ENCODE measurements around the gene KCNK10. TPM values are rescaled to one million over a fixed set of nuclear protein-coding genes. Genes with fewer than 3 reads are reported as not detected.
"Not testable (repeated sequence)": the region's sequence is repeated elsewhere in the genome, so short reads cannot be mapped to it uniquely, and the experiment has no call there.

KCNK10 gene
- total RNA-seq, 2 experiments from 2014 or later, result 0.68 to 0.73 TPM

DNA sequence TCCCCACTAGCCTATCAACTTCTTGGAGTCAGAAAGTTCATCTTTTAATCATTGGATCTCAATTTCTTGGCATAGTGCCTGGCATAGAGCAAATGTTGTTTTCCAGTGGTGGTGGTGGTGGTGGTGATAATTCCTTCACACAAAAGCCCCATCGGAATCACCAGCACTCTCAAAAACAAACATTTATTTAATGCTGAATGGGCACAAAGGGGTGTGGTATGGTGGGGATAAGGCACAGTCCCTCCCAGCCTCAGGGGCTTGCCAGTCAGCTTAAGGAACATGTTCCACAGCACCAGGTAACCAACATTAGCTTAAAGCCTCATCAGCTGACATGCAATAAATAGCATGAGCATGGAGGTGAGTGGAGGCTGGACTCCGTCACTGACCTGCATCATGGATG is 56.6 kb downstream of the KCNK10 start:
- Histone ChIP-seq H3K9me2 (ENCODE audit: insufficient read depth, low read length) (no peaks in the 10 kb centered on the region), H4K20me1 (ENCODE audit: insufficient read depth, low read length) (no peaks in the 10 kb centered on the region), H2AFZ (ENCODE audit: low read length) (no peak overlapping the region), H3K79me2 (ENCODE audit: insufficient read depth, low read depth, low read length) (no peaks in the 10 kb centered on the region), H3K4me1 (ENCODE audit: insufficient read depth, low read length, poor library complexity, severe bottlenecking) (no peaks in the 10 kb centered on the region), H3K4me3 (ENCODE audit: low read depth, low read length, poor library complexity, severe bottlenecking) (no peak overlapping the region), H3K9me3 (ENCODE audit: low read length) (no peaks in the 10 kb centered on the region), H3K4me2 (ENCODE audit: low read length) (no peak overlapping the region), H3K36me3 (ENCODE audit: insufficient read depth, low read length) (no peaks in the 10 kb centered on the region), H3K27ac (ENCODE audit: low read depth, low read length, poor library complexity, severe bottlenecking) (no peak overlapping the region)
- no peak for DNase-seq (ENCODE audit: low spot score)
- ChIA-PET POLR2A (no interaction called here), CTCF (ENCODE audit: unreplicated experiment) (no interaction called here)
- intact Hi-C loops (cut with micrococcal nuclease; ENCODE audit: unreplicated experiment), result no loop called here
- TF ChIP-seq EZH2phosphoT487 (IDR thresholded peaks at IDR 0.05; ENCODE audit: borderline replicate concordance, low read depth, low read length) (no peak), CTCF (conservative IDR thresholded peaks at IDR 0.05; ENCODE audit: low read length) (no peak)
- BruUV-seq (replicated peaks), result no TSS peak

DNA sequence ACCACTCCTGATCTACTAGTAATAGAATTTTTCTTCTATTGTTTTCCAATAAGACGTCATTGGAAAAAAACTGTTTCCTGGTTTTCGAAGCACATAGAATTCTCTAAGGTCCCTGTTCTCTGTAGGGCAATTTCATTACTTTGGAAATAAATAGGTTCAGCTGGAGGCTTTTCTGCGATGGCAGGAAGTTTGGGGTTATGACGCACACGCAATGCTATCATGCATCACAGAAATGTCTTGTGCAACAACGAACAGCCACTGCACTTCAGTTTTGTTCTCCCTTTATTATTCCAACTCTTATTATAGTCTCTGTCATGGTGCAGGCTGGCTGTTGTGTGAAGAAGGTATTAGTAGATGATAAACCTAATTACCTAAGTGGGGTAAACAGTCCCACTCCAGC is 59.0 kb downstream of the KCNK10 start:
- ChIA-PET POLR2A (interaction anchor here (0.7 kb wide), 1 partner anchor 13 kb away, joined by 3 read pairs; no protein-coding TSS in a partner anchor), CTCF (ENCODE audit: unreplicated experiment) (no interaction called here)
- Histone ChIP-seq H3K36me3 (ENCODE audit: insufficient read depth, low read length) (no peaks in the 10 kb centered on the region), H3K4me3 (ENCODE audit: low read depth, low read length, poor library complexity, severe bottlenecking) (no peak overlapping the region), H2AFZ (ENCODE audit: low read length) (no peak overlapping the region), H3K27ac (ENCODE audit: low read depth, low read length, poor library complexity, severe bottlenecking) (no peak overlapping the region), H3K4me2 (ENCODE audit: low read length) (no peak overlapping the region), H3K4me1 (ENCODE audit: insufficient read depth, low read length, poor library complexity, severe bottlenecking) (no peaks in the 10 kb centered on the region), H4K20me1 (ENCODE audit: insufficient read depth, low read length) (no peaks in the 10 kb centered on the region), H3K79me2 (ENCODE audit: insufficient read depth, low read depth, low read length) (no peaks in the 10 kb centered on the region), H3K9me3 (ENCODE audit: low read length) (no peaks in the 10 kb centered on the region), H3K9me2 (ENCODE audit: insufficient read depth, low read length) (no peaks in the 10 kb centered on the region)
- no peak for DNase-seq (ENCODE audit: low spot score)
- intact Hi-C loops (cut with micrococcal nuclease; ENCODE audit: unreplicated experiment), result no loop called here
- BruUV-seq (replicated peaks), result no TSS peak
- no peak for TF ChIP-seq CTCF (conservative IDR thresholded peaks at IDR 0.05; ENCODE audit: low read length)
- TF ChIP-seq EZH2phosphoT487 (IDR thresholded peaks at IDR 0.05; ENCODE audit: borderline replicate concordance, low read depth, low read length), result no peak

DNA sequence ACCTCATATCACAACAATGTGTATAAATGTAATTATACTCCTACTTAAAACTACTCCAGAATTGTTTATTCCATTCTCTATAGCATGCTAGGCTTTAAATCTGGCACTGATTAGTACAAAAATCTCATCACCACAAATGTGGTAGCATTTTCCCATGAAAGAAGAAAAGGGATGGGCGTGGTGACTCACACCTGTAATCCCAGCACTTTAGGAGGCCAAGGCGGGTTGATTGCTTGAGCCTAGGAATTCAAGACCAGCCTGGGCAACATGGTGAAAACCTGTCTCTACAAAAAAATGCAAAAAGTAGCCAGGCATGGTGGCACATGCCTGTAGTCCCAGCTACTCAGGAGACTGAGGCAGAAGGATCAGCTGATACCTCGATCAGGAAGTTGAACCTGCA is 61.8 kb downstream of the KCNK10 start:
- H3K9me2 ChIP-seq (ENCODE audit: insufficient read depth, low read length); H3K4me2 ChIP-seq (ENCODE audit: low read length); H3K27ac ChIP-seq (ENCODE audit: low read depth, low read length, poor library complexity, severe bottlenecking); H3K36me3 ChIP-seq (ENCODE audit: insufficient read depth, low read length); H3K4me1 ChIP-seq (ENCODE audit: insufficient read depth, low read length, poor library complexity, severe bottlenecking); H3K79me2 ChIP-seq (ENCODE audit: insufficient read depth, low read depth, low read length); H3K4me3 ChIP-seq (ENCODE audit: low read depth, low read length, poor library complexity, severe bottlenecking); intact Hi-C loops (cut with micrococcal nuclease; ENCODE audit: unreplicated experiment); H2AFZ ChIP-seq (ENCODE audit: low read length); H4K20me1 ChIP-seq (ENCODE audit: insufficient read depth, low read length); CTCF ChIA-PET (ENCODE audit: unreplicated experiment); DNase-seq (ENCODE audit: low spot score); H3K9me3 ChIP-seq (ENCODE audit: low read length); BruUV-seq (replicated peaks): not testable (repeated sequence)
- POLR2A ChIA-PET, result interaction anchor here (1.0 kb wide), 1 partner anchor 376 kb away, joined by 4 read pairs; no protein-coding TSS in a partner anchor

Measured in OCI-LY7 (cell line).